Cardiac septum (tissue), 1 donor: Measurements from ENCODE around the gene HLF. TPM values are rescaled to one million over a fixed set of nuclear protein-coding genes. Genes with fewer than 3 reads are reported as not detected.

ENCODE experiments used
- DNase-seq: peaks from one replicate; pipeline ENCODE4 v3.0.0-alpha.2; 2020; ENCODE audit warnings: low spot score
- intact Hi-C: fragments of 100-400 bp; cut with DNase I; formaldehyde crosslinking; loops from one replicate; pipeline ENCODE4 v1.14.0; 2022
- total RNA-seq: library from RNA; stranded (reverse); fragmentation: NEBNext Ultra II Directional; extraction: Animal tissue kit (Norgen Biotek cat#: 25700); gene quantifications from one replicate; pipeline ENCODE4 v1.2.1, GENCODE V29; 2021
- donor health status: DM: no; HTN: no; CAD: no.

The HLF gene
- total RNA-seq, 1 donor from 2014 or later: 9.8 TPM

GRCh38 chr17:55300479-55301290 lies 35.9 kb downstream of the HLF start:
- DNase-seq: no peak
- intact Hi-C loops: loop anchor here (5.0 kb wide), 1 partner anchor 37 kb away; no protein-coding TSS in a partner anchor

GRCh38 chr17:55301521-55302406 lies 37.0 kb downstream of the HLF start:
- intact Hi-C loops: loop anchor here (5.0 kb wide), 1 partner anchor 36 kb away; no protein-coding TSS in a partner anchor
- DNase-seq: no peak

GRCh38 chr17:55302407-55302787 lies 37.6 kb downstream of the HLF start:
- no peak for DNase-seq
- intact Hi-C loops: loop anchor here (5.0 kb wide), 1 partner anchor 35 kb away; no protein-coding TSS in a partner anchor

- DNase-seq: no peak
- intact Hi-C loops: loop anchor here (5.0 kb wide), 1 partner anchor 34 kb away; no protein-coding TSS in a partner anchor
Measured at GRCh38 chr17:55303008-55303493, 38.3 kb downstream of the HLF start.

DNA sequence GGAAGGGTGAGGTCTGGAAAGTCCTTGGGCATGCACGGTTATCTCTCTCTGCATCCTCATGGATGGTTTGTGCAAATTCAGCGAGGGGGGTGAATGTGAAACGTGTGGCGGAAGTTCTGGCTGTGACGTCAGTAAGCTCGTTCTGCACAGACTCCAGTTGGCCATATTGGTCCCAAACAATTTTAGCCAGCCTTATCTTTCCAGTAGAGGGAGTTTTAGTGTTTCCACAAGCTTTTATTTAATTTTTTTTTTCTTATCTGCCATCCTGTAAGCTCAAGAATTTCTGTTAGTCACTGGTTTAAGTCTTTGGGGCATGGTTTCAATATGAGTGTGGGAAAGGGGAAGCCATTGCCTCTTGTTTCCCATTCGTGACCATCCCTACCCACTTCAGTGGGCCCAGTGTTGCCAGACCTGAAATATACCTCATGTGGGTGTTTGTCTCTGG lies 39.0 kb downstream of the HLF start:
- intact Hi-C loops: loop anchor here (5.0 kb wide), 1 partner anchor 34 kb away; no protein-coding TSS in a partner anchor
- no peak for DNase-seq

DNA sequence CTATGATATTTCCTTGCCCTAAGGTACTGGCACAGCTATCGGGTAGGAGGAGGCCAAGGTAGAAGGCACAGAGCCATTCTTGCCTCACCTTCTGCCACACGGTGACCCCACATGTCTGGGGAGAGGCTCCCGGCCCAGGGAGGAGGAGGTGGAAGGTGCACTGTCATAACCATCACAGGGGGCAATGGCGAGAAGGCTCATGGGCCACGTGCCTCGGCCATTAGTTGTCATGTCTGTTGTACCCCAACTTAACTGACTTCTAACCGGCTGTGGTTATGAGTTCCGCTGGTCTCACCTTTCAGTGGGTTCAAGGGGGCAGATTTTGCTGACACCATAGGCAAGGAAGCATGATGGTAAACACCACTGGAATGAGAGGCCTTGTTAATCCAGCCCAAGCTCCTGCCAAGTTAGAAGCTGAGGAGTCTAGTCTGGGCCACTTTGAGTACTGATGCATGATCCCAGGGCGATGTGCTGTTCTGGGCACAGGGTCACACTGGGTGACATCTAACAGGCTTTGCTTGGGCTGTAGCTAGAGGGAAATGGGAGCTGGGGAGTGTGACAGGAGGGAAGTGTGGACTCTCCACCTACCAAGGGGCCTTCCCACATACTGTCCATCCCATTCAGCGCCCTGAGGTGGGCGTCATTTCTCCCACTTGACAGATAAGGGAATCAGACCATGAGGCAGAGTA lies 39.6 kb downstream of the HLF start:
- intact Hi-C loops: loop anchor here (5.0 kb wide), 1 partner anchor 33 kb away; no protein-coding TSS in a partner anchor
- no peak for DNase-seq

- no peak for DNase-seq
- intact Hi-C loops: no loop called here
Measured at GRCh38 chr17:55305321-55306087, 40.7 kb downstream of the HLF start.

- intact Hi-C loops: no loop called here
Measured at GRCh38 chr17:55307879-55308278, 43.1 kb downstream of the HLF start.

DNA sequence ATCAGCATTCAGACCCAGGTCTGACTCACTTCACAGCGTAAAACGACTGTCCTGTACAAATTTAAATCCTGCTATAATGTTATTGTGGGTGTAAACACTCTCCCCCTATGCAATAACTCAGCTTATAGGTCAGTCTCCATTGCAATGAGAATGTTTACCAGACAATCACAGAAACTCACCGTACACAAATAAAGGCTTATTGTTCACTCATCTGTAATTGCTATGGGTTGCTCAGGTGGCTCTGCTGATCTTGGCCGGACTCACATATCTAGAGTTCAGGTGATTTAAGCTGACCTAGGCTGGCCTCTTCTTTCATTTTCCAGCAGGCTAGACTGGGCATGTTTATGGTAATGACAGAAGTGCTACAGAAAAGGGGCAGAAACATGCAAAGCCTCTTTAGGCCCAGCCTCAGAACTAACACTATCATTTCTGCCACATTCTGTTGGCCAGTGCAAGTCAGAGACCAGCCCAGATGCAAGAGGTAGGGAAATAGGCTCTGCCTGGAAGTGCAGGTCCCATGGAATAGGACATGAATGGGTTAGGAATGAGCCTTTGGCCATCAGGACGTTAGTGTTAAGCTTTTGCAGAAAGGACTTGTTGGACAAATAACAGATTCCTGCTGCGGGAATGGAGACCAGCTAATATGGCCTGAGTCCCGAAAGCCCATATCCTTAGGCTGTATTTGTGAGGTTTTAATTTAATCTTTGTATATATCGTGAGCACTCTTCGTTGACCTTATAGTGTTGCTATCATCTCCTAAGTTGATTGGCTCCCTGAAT lies 44.0 kb downstream of the HLF start:
- intact Hi-C loops: no loop called here
- no peak for DNase-seq

More at GRCh38 chr17:55307879-55308278, 43.1 kb downstream of the HLF start:
- DNase-seq: no peak

DNA sequence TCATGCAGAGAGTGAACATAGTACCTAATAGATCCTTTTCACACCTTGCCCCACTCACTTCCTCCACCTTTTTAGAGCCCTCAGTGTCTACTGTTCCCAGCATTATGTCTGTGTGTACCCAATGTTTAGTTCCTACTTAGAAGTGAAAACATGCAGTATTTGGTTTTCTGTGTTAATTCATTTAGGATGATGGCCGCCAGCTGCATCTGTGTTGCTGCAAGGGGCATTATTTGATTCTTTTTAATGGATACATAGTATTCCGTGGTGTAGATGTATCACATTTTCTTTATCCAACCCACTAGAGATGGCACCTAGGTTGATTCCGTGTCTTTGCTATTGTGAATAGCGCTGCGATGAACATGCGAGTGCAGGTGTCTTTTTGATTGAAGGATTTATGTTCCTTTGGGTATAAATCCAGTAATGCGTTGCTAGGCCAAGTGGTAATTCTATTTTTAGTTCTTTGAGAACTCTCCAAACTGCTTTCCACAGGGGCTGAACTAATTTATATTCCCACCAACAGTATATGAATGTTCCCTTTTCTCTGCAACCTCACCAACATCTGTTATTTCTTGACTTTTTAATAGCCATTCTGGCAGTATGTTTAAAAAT lies 47.1 kb downstream of the HLF start:
- intact Hi-C loops: no loop called here
- DNase-seq: no peak

DNA sequence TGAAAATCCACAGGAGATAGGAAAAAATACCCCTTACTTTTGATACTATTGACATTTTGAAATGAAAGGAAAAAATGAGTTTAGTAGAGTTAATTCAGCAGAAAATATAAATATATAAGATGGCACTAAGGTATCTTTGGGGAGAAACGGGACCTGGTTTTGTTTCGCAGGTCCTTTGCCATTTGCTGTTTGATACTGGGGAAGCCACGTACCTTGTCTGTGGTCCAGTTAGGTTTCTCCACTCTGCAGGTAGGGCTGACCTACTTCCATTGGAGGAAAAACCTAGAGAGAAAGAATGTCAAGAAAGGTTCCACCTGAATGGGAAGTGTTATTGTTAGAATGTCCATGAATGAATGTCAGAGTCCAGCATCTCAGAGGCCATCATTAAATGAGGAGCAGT lies 48.1 kb downstream of the HLF start:
- DNase-seq: no peak
- intact Hi-C loops: no loop called here

DNA sequence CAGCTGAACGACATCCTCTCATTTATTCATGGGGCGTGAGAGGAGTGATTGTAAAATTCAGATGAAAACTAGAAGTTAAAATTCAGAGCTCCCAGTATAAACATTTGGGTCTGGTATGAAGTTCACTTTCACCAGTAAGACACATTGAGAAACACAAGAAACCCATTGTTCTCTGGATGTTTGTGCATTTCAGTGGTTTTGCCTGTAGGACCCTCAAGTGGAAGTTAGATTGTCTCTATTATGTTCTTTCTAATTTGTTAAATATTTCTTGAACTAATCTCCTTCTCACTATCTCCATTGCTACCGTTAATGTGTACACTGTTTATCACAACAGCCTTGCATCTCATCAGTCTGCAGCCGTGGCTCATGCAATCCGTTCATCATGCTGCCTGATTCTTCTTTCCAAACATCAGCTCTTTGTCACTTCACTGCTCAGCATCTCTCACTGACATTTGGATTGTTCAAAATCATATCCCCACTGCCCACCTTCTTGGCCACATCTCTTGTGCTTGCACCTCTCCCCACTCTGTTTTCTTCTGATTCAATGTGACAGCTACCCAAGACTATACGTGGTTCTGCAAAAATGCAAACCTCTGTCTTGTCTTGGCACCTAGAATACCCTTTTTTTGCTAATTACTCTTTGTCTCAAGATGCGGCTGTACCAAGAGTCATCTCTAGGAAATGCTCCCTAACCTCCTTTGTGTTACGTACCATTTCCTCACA lies 49.5 kb downstream of the HLF start:
- no peak for DNase-seq
- intact Hi-C loops: no loop called here

DNA sequence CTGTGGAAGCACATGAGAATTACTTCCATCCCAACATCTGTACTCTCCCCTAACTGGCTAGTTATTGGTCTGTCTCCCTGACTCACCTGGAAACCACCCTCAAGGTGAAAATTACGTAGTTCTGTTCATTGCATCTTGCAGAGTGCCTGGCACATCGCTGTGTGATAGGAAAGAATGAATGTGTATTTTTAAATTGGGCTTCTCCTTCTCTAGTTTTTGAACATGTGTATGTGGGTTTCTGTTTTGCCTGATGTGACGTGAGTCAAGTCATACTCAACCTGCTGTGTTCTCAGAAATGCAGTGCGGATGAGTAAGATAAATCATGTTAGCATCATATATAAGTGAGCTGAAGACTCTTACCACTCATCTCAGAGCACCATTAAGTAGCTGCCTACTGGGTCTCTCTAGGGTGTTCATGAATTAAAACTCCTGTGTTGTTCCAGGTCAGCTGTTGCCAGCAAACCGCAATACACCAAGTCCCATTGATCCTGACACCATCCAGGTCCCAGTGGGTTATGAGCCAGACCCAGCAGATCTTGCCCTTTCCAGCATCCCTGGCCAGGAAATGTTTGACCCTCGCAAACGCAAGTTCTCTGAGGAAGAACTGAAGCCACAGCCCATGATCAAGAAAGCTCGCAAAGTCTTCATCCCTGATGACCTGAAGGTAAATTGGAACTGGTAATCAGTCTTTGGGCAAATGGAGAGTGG lies 50.2 kb downstream of the HLF start:
- intact Hi-C loops: no loop called here
- DNase-seq: no peak

DNA sequence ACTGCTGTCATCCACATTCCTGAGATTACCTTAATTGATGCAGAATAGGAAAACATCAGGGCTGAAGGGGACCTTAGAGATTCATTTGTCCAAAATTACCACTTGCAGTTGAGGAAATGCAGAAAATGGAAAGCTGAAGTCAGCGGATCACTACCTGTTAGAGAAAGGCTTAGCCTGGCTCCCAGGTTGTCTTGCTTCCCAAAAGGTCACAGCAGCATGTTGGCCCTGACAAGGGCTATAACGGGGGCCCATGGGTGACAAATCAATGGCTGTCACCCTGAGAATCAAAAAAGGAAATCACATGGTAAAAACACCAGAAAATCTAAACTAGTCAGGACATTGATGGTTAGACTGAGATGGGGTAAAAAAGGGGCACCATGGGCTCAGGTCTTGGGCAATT lies 51.7 kb downstream of the HLF start:
- intact Hi-C loops: no loop called here
- DNase-seq: no peak

DNA sequence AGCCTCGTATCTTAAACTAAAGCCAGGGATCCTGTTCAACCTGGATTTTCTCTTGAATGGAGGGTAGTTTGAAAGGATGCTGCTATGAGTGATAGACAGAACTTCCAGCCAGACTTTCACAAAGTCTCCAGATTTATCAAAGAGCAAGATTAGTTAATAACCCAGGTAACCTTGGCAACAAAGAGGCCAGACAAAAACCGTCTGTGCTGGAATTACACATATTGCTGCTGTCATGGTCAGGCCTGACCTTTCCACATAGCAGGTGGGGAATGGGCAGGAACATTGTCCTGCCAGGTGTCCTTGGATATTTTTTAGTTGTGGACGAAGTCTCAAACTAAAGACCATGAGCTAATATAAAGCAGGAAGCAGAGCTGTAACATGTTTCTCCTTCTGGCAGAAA lies 52.5 kb downstream of the HLF start:
- no peak for DNase-seq
- intact Hi-C loops: no loop called here

GRCh38 chr17:55318081-55318480 lies 53.3 kb downstream of the HLF start:
- intact Hi-C loops: no loop called here
- DNase-seq: no peak
